AG10803 (cell line): ENCODE data around the gene ARMS2.

Experiments
- DNase-seq: peaks from one replicate; pipeline ENCODE4 v3.0.0; 2010; ENCODE audit warnings: low read depth
- H3K4me3 ChIP-seq: 2 replicates; pipeline ENCODE4 v1.5.1; 2011; ENCODE audit warnings: mild to moderate bottlenecking, low read length, control low read depth
- CTCF ChIP-seq: conservative IDR thresholded peaks from 2 replicates; pipeline ENCODE4 v1.5.1; 2011; ENCODE audit warnings: mild to moderate bottlenecking, low read length, control low read depth, inconsistent platforms

Gene ARMS2

GRCh38 chr10:122461729-122462532 lies 7.5 kb downstream of the ARMS2 start:
- DNase-seq = no peak
- no peak for TF ChIP-seq CTCF
- peak overlapping the region; percentile 80 for H3K4me3 ChIP-seq

- TF ChIP-seq CTCF = no peak
- DNase-seq = peak; percentile 53
- peak overlapping the region; percentile 80 for H3K4me3 ChIP-seq
These were observed 8.3 kb downstream of the ARMS2 start for GRCh38 chr10:122462533-122463465.

- H3K4me3 ChIP-seq = peak overlapping the region; percentile 80
- no peak for TF ChIP-seq CTCF
- DNase-seq = no peak
These were observed 9.2 kb downstream of the ARMS2 start for GRCh38 chr10:122463466-122464249.

GRCh38 chr10:122464250-122464510 lies 9.7 kb downstream of the ARMS2 start:
- TF ChIP-seq CTCF = no peak
- peak overlapping the region; percentile 80 for H3K4me3 ChIP-seq
- DNase-seq = no peak

GRCh38 chr10:122464586-122464985 lies 10.1 kb downstream of the ARMS2 start:
- no peak for TF ChIP-seq CTCF
- DNase-seq = no peak
- no peak overlapping the region; the same call in 1 of the 2 replicates for H3K4me3 ChIP-seq

- DNase-seq = no peak
- TF ChIP-seq CTCF = no peak
- H3K4me3 ChIP-seq = no peak overlapping the region
These were observed 11.1 kb downstream of the ARMS2 start for GRCh38 chr10:122465401-122466040.
